GM12865 (cell line): ENCODE data around the gene STARD13.

Experiments used
- DNase-seq: peaks from one replicate; pipeline ENCODE4 v3.0.0; 2010; ENCODE audit warnings: low read depth
- H3K4me3 ChIP-seq: 2 replicates; pipeline ENCODE4 v1.5.1; 2011; ENCODE audit warnings: mild to moderate bottlenecking, low read depth, low read length, control low read depth
- CTCF ChIP-seq: IDR thresholded peaks from 2 replicates; pipeline ENCODE4 v1.5.1; 2011; ENCODE audit warnings: low read length, control low read depth, low read depth, inconsistent platforms; ENCODE audit not compliant: insufficient read depth; ENCODE audit errors: missing control alignments

The STARD13 gene

GRCh38 chr13:33103457-33103856 is 182.1 kb downstream of the STARD13 start:
- H3K4me3 ChIP-seq: no peak overlapping the region
- DNase-seq: no peak
- TF ChIP-seq CTCF: no peak

GRCh38 chr13:33101835-33102234 is 183.7 kb downstream of the STARD13 start:
- DNase-seq: no peak
- H3K4me3 ChIP-seq: no peak overlapping the region
- TF ChIP-seq CTCF: no peak

- no peak overlapping the region for H3K4me3 ChIP-seq
- no peak for TF ChIP-seq CTCF
- no peak for DNase-seq
Observed at GRCh38 chr13:33100886-33101285, 184.7 kb downstream of the STARD13 start.

GRCh38 chr13:33099860-33100259 is 185.7 kb downstream of the STARD13 start:
- DNase-seq: no peak
- H3K4me3 ChIP-seq: no peak overlapping the region
- TF ChIP-seq CTCF: no peak

GRCh38 chr13:33096886-33097605 is 188.5 kb downstream of the STARD13 start:
- no peak for TF ChIP-seq CTCF
- peak; percentile 37 for DNase-seq
- no peak overlapping the region for H3K4me3 ChIP-seq

DNA sequence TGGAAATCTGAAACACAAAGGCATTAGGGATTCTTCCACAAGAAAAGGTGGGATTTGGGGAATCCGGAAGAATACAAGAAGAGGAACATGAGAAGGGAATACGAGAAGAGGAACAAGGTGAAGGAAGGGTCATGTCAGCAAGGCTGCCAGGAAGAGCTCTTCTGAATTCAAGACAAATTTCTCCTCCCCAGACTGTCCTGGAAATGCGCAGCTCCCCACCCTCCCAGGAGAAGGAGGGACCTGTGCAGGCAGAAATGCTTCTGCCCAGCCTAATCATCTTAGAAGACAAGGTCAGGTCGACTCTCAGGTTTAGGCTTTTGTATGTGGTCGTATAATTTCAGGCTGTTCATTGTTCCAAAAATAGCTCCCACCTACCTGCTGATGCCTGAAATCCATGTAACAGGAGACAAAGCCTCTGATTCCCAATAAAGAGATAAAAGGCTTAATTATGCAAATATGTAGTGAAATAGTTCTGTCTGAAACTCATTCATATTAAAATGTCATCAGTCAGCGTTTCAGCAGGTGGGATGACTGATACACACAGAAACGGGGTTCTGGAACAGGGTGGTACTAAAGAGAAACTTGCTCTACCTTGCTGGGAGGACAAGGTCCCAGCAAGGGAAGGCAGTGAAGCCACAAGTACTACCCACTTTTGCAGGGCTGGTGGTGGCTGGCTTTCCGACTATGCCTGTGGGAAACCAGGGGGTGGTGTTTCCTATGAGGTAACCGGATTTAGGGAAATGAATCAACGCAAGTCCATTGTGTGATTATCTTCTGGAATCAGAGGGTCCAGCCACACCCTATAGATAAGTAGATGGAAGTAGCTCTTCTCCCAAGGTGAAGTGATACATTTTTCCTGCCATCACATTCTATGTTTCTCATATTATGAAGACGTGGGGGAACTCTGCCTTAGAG is 193.2 kb downstream of the STARD13 start:
- no peak for DNase-seq
- no peak overlapping the region for H3K4me3 ChIP-seq
- no peak for TF ChIP-seq CTCF
